ENCODE data around the gene RIMKLB. TPM values are rescaled to one million over a fixed set of nuclear protein-coding genes. Genes with fewer than 3 reads are reported as not detected.
"Not testable (repeated sequence)": the region's sequence is repeated elsewhere in the genome, so short reads cannot be mapped to it uniquely, and the experiment has no call there.

Gene RIMKLB
- total RNA-seq, 1 donor from 2014 or later = 55.7 TPM

DNA sequence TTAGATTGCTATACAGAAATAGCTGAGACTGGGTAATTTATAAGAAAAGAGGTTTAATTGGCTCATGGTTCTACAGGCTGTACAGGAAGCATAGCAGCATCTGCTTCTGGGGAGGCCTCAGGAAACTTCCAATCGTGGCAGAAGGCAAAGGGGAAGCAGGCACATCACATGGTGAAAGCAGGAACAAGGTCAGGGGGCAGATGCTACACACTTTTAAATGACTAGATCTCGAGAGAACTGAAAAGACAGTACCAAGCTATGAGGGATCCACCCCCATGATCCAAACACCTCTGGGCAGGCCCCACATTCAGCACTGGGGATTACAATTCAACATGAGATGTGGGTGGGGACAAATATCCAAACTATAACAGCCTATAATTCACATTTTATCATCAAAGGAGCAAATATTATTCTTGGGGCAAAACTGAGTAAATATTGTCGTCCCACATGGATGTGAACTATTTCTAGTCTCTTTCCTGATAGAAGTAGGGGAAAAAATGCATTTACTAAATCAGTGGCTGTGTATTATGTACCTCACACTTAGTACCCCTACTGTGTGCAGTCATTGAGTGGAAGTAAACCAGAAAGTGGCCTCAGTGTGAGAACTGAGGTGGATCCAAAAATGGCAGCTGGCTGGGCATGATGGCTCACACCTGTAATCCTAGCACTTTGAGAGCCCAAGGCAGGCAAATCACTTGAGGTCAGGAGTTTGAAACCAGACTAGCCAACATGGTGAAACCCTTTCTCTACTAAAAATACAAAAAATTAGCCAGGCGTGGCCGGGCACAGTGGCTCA is 99.2 kb downstream of the RIMKLB start:
- Mint-ChIP-seq H3K9me3 (ENCODE audit: unreplicated experiment) (peaks cover 6% of the 10 kb centered on the region), H3K27ac (ENCODE audit: unreplicated experiment) (no peak overlapping the region), H3K4me1 (ENCODE audit: low read depth, unreplicated experiment) (no peaks in the 10 kb centered on the region), H3K4me3 (ENCODE audit: unreplicated experiment) (no peak overlapping the region), H3K27me3 (ENCODE audit: unreplicated experiment) (peaks cover 2% of the 10 kb centered on the region), H3K36me3 (ENCODE audit: unreplicated experiment) (peaks cover 7% of the 10 kb centered on the region)
- TF ChIP-seq, protein P1, sequence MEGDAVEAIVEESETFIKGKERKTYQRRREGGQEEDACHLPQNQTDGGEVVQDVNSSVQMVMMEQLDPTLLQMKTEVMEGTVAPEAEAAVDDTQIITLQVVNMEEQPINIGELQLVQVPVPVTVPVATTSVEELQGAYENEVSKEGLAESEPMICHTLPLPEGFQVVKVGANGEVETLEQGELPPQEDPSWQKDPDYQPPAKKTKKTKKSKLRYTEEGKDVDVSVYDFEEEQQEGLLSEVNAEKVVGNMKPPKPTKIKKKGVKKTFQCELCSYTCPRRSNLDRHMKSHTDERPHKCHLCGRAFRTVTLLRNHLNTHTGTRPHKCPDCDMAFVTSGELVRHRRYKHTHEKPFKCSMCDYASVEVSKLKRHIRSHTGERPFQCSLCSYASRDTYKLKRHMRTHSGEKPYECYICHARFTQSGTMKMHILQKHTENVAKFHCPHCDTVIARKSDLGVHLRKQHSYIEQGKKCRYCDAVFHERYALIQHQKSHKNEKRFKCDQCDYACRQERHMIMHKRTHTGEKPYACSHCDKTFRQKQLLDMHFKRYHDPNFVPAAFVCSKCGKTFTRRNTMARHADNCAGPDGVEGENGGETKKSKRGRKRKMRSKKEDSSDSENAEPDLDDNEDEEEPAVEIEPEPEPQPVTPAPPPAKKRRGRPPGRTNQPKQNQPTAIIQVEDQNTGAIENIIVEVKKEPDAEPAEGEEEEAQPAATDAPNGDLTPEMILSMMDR (IDR thresholded peaks at IDR 0.05; ENCODE audit: partially characterized antibody, unreplicated experiment) = no peak
- no peak for DNase-seq

DNA sequence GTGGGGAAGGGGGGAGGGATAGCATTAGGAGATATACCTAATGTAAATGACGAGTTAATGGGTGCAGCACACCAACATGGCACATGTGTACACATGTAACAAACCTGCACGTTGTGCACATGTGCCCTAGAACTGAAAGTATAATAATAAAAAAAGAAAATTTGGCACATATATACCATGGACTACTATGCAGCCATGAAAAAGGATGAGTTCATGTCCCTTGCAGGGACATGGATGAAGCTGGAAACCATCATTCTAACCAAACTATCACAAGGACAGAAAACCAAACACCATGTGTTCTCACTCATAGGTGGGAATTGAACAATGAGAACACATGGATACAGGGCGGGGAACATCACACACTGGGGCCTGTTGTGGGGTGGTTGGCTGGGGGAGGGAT is 103.4 kb downstream of the RIMKLB start:
- not testable (repeated sequence) for H3K27ac Mint-ChIP-seq (ENCODE audit: unreplicated experiment); H3K27me3 Mint-ChIP-seq (ENCODE audit: unreplicated experiment); H3K9me3 Mint-ChIP-seq (ENCODE audit: unreplicated experiment); DNase-seq; H3K4me3 Mint-ChIP-seq (ENCODE audit: unreplicated experiment); H3K4me1 Mint-ChIP-seq (ENCODE audit: low read depth, unreplicated experiment); H3K36me3 Mint-ChIP-seq (ENCODE audit: unreplicated experiment)

DNA sequence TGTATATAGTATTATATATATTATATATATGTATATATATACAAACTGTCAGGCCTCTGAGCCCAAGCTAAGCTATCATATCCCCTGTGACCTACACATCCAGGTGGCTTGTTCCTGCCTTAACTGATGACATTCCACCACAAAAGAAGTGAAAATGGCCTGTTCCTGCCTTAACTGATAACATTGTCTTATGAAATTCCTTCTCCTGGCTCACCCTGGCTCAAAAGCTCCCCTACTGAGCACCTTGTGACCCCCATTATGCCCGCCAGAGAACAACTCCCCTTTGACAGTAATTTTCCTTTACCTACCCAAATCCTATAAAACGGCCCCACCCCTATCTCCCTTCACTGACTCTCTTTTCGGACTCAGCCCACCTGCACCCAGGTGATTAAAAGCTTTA is 107.0 kb downstream of the RIMKLB start:
- DNase-seq; H3K9me3 Mint-ChIP-seq (ENCODE audit: unreplicated experiment); H3K36me3 Mint-ChIP-seq (ENCODE audit: unreplicated experiment); H3K4me1 Mint-ChIP-seq (ENCODE audit: low read depth, unreplicated experiment); H3K27ac Mint-ChIP-seq (ENCODE audit: unreplicated experiment); H3K4me3 Mint-ChIP-seq (ENCODE audit: unreplicated experiment); H3K27me3 Mint-ChIP-seq (ENCODE audit: unreplicated experiment): not testable (repeated sequence)

DNA sequence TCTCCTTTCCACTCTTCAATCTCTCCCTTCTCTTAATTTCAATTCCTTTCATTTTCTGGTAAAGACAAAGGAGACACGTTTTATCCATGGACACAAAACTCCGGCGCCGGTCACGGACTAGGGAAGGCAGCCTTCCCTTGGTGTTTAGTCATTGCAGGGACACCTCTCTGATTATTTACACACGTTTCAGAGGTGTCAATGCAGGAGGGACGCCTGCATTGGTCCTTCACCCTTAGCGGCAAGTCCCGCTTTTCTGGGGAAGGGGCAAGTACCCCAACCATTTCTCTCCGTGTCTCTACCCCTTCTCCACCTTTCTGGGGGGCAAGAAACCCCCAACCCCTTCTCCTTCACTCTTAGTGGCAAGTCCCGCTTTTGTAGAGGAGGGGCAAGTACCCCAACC is 107.7 kb downstream of the RIMKLB start:
- DNase-seq; H3K36me3 Mint-ChIP-seq (ENCODE audit: unreplicated experiment); H3K9me3 Mint-ChIP-seq (ENCODE audit: unreplicated experiment); H3K27me3 Mint-ChIP-seq (ENCODE audit: unreplicated experiment); H3K4me1 Mint-ChIP-seq (ENCODE audit: low read depth, unreplicated experiment); H3K27ac Mint-ChIP-seq (ENCODE audit: unreplicated experiment); H3K4me3 Mint-ChIP-seq (ENCODE audit: unreplicated experiment): not testable (repeated sequence)

DNA sequence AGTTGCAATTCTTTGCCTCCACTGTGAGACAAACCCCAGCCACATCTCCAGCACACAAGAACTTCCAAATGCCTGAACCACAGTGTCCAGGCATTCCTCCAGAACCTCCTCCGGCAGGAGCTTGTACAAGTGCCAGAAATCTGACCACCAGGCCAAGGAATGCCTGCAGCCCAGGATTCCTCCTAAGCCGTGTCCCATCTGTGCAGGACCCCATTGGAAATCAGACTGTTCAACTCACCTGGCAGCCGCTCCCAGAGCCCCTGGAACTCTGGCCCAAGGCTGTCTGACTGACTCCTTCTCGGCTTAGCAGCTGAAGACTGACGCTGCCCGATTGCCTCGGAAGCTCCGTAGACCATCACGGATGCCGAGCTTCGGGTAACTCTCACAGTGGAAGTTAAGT is 109.3 kb downstream of the RIMKLB start:
- not testable (repeated sequence) for H3K4me3 Mint-ChIP-seq (ENCODE audit: unreplicated experiment); DNase-seq; H3K9me3 Mint-ChIP-seq (ENCODE audit: unreplicated experiment); H3K36me3 Mint-ChIP-seq (ENCODE audit: unreplicated experiment); H3K27me3 Mint-ChIP-seq (ENCODE audit: unreplicated experiment); H3K4me1 Mint-ChIP-seq (ENCODE audit: low read depth, unreplicated experiment); H3K27ac Mint-ChIP-seq (ENCODE audit: unreplicated experiment)

DNA sequence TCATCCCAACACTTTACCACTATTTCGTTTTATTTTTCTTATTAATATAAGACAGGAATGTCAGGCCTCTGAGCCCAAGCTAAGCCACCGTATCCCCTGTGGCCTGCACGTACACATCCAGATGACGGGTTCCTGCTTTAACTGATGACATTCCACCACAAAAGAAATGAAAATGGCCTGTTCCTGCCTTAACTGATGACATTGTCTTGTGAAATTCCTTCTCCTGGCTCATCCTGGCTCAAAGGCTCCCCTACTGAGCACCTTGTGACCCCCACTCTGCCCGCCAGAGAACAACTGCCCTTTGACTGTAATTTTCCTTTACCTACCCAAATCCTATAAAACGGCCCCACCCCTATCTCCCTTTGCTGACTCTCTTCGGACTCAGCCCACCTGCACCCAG is 112.3 kb downstream of the RIMKLB start:
- H3K27me3 Mint-ChIP-seq (ENCODE audit: unreplicated experiment); H3K4me3 Mint-ChIP-seq (ENCODE audit: unreplicated experiment); DNase-seq: not testable (repeated sequence)

DNA sequence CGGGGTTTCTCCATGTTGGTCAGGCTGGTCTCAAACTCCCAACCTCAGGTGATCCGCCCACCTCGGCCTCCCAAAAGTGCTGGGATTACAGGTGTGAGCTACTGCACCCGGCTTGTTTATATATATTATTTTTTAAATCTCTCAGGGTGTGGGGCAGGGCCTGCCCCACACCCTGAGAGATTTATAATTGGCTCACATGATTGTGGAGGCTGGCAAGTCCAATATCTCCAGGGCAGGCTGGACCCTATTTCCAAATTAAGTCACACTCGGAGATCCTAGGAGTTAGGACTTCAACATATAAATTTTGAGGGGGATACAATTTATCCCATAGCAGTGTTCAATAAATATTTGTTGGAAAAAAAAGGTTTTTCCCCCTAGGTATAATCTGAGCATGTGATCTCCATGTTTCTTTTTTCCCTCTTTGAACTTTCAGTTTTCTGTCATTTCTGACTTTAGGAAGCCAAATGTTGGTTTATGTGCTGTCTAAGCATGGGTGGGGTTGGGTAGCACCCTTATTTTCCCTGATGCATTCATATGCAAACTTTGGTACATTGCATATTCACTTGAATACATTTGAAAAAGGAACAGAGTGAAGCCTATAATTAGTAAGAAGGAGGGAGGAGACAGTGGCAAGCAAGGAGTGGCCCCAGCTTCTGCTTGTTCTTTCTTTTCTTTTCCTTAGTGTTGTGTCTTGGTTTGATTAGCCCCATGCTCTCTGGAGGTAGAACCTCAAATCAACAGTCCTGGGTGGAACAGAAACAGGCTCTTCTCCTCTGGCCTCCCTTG is 116.0 kb downstream of the RIMKLB start:
- no peak for DNase-seq
- H3K4me1 Mint-ChIP-seq (ENCODE audit: low read depth, unreplicated experiment) = peaks cover 4% of the 10 kb centered on the region

More for the DNA sequence above, 112.3 kb downstream of the RIMKLB start:
- not testable (repeated sequence) for H3K27ac Mint-ChIP-seq (ENCODE audit: unreplicated experiment); H3K36me3 Mint-ChIP-seq (ENCODE audit: unreplicated experiment); H3K4me1 Mint-ChIP-seq (ENCODE audit: low read depth, unreplicated experiment); H3K9me3 Mint-ChIP-seq (ENCODE audit: unreplicated experiment)

More for the DNA sequence above, 116.0 kb downstream of the RIMKLB start:
- Mint-ChIP-seq H3K4me3 (ENCODE audit: unreplicated experiment) (no peak overlapping the region), H3K36me3 (ENCODE audit: unreplicated experiment) (no peaks in the 10 kb centered on the region), H3K27me3 (ENCODE audit: unreplicated experiment) (peaks cover 2% of the 10 kb centered on the region), H3K27ac (ENCODE audit: unreplicated experiment) (no peak overlapping the region), H3K9me3 (ENCODE audit: unreplicated experiment) (peaks cover 2% of the 10 kb centered on the region)
- TF ChIP-seq, protein P1 (IDR thresholded peaks at IDR 0.05; ENCODE audit: partially characterized antibody, unreplicated experiment) = no peak

Measured in glutamatergic neuron (in vitro differentiated cells).